GM10847 (cell line): Measurements from ENCODE around the gene PTPN22.

Source experiments
- POLR2A ChIP-seq: IDR thresholded peaks from 2 replicates; pipeline ENCODE4 v1.6.1; 2011; ENCODE audit not compliant: insufficient read length; ENCODE audit errors: extremely low read depth

The PTPN22 gene

GRCh38 chr1:113868387-113869083, 3.0 kb downstream of the PTPN22 start:
- TF ChIP-seq POLR2A: no peak

DNA sequence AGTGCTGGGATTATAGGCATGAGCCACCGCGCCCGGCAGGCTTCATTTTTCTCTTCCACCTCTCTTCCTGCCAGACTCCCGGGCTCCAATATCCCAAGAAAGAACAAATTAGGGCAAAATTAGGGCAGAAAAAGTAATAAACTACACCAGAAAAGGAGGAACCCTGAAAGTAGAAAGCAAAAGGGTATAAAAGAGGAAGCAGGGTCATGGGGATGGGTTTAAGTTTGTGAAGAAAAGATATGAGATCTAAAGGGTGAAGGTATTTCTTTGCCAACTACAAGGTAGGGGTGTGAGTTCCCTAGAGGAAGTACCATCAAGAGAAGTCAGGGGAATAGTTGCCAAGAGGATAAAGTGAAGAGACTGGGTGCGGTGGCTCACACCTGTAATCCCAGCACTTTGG, 9.9 kb downstream of the PTPN22 start:
- no peak for TF ChIP-seq POLR2A

- no peak for TF ChIP-seq POLR2A
Measured at GRCh38 chr1:113860891-113861290, 10.6 kb downstream of the PTPN22 start.

- TF ChIP-seq POLR2A: no peak
Measured at GRCh38 chr1:113859478-113860175, 11.9 kb downstream of the PTPN22 start.

DNA sequence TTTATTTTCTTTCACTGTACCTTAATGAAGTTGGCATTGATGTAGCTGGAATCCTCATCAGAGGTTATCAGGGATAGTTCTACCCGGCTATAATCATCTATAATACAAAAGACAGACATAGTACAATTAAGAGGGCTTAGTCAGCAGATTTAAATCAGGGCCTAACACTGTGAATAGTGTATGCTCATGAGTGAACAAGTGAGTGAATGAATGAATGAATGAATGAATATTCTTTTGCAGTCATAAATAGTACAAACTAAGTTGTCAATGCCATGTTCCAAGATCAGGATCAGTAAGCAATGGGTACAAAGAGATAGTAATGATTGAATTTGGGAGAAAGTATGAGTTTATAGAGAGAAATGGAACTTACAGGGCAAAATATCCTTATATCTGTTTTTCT, 12.5 kb downstream of the PTPN22 start:
- TF ChIP-seq POLR2A: no peak

DNA sequence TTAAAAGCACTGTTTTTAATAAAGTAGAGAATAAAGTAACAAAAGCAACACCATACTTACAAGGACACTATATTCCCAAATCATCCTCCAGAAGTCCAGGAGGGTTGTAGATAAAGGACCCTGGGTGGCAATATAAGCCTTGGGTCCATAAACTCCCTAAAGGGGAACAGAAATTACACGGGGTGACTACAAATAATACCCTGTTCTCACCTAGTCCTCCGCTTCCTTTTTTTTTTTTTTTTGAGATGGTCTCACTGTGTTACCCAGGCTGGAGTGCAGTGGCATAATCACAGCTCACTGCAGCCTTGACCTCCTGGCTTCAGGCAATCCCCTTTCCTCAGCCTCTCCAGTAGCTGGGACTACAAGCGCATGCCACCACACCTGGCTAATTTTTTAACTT, 13.1 kb downstream of the PTPN22 start:
- no peak for TF ChIP-seq POLR2A

DNA sequence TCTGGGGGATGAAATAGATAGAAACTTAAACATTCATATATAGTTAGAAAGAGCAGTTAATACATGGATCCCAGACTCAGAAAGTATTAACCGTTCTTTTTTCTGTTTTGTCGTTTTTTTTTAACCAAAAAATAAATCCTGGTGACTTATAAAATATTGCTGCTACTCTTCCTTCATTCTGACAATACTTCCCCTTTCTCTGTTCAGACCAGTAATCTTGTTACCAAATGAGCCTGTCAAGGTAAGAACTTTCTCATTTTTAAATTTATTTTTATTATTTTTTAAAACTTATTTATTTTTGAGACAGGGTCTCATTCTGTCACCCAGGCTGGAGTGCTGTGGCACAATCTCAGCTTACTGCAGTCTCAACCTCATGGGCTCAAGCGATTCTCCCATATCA, 13.7 kb downstream of the PTPN22 start:
- TF ChIP-seq POLR2A: no peak

DNA sequence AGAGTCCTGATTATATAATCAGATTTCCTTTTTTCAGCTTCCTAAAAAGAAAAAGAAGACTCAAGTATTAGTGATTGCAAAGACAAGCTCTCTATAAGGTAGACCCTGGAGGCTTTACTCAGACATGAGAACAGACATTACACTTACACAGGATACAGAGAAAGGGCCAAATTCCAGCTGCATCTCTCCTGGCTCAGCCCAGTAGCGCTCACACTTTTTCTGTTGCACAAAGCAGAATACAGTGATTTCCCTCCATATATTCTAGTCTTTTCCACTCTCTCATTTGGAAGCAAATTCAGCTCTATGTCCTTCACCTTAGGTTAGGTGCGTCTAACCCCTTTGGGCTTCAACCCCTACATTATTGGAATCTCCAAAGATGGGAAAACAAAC, 15.1 kb downstream of the PTPN22 start:
- no peak for TF ChIP-seq POLR2A

DNA sequence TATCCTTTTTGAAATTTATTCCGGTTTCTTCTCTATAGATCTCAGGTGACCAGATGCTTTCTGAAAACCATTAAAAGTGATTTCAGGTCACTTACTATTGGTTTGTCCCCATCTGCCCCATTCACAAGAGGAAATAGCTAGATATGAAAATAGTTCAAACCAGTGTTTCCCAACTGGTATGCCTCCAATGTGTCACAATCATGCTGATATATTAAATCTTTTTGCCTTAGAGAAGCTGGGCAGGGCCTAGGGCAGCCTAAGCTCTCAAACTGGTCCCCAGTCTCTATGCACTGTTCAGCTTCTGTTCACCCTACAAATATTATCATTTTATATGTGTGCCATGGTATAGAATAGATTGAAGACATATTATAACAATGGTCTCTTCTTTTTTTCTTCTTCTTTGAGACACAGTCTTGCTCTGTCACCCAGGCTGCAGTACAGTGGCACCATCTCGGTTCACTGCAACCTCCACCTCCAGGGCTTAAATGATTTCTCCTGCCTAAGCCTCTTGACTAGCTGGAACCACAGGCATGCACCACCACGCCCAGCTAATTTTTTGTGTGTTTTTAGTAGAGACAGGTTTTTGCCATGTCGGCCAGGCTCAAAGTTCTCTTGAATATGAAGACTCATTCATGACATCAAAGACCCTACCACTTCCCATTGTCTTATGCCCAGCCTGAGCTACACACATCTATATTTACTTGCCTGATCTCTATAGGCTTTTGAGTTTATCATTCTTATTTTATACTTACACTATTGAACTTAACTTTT, 15.7 kb downstream of the PTPN22 start:
- no peak for TF ChIP-seq POLR2A

GRCh38 chr1:113854234-113854633, 17.3 kb downstream of the PTPN22 start:
- no peak for TF ChIP-seq POLR2A

GRCh38 chr1:113850127-113850796, 21.2 kb downstream of the PTPN22 start:
- no peak for TF ChIP-seq POLR2A

- no peak for TF ChIP-seq POLR2A
Measured at GRCh38 chr1:113849072-113849471, 22.4 kb downstream of the PTPN22 start.

GRCh38 chr1:113846391-113847035, 25.0 kb downstream of the PTPN22 start:
- no peak for TF ChIP-seq POLR2A

- no peak for TF ChIP-seq POLR2A
Measured at GRCh38 chr1:113836534-113836933, 35.0 kb downstream of the PTPN22 start.

- no peak for TF ChIP-seq POLR2A
Measured at GRCh38 chr1:113835686-113836290, 35.7 kb downstream of the PTPN22 start.
